Measurements from ENCODE around the gene LGR5. TPM values are rescaled to one million over a fixed set of nuclear protein-coding genes. Genes with fewer than 3 reads are reported as not detected.

Gene LGR5
- total RNA-seq, 8 experiments from 2014 or later: 0.24 to 3.1 (median 0.31) TPM; not detected in 2

DNA sequence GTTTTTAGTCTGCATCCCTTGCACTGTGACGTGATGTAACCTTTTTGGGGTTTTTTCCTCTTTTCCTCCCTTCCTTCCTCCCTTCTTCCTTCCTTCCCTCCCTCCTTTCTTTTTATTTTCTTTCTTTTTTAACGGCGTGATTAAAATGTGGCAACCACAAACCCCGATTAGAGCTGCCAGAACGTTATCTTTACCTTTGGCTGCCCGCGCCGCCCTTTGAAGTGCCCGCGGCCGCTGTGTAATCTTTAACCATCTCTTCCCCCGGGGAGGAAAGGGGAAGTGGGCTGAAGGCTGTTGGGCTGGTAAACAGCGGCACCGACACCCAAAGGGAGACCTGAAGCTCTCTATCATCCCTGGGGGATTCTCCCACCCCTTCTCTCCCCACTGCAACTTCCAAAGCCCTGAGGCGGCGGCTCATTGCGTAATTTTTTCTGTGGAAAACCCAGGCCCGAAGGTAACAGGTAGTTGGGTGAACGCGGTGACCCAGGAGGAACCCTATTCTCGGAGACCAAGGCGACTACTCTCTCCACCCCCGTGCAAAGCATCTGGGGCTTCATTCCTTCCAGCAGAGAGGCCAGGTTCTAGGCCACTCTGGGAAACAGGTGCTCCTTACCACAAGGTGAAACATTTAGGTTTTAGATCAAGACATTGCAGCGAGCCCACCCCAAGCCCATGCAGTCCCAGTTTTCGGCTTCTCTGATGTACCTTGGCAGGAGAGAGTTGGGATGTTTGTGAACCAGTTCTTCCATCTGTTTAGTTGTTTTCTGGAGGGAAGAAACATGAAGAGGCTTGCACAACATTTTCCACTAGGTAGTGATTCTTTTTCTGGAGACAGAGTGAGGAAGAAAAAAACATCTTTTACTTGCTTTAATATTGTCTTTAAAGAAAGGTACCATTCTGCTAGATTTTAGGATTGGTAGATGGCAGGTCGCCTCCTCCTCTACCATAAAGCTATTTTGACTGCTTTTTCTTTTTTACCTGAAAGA lies 1.5 kb downstream of the LGR5 start:
- peaks cover 0 to 8% of the 10 kb centered on the region in 2 donors for H3K4me1 ChIP-seq (replicated peaks in 1 of 2)
- in situ Hi-C loops (cut with MboI; ENCODE audit: low pct_unique_long_range_greater_than_20kb in 2 of 9, low sequenced_read_pairs in 9 of 9, unreplicated experiment in 9 of 9): loop anchor here in 1 of 9 experiments (25.0 kb wide), 1 partner anchor 296 kb away; no protein-coding TSS in a partner anchor
- no peak overlapping the region for H3K27ac ChIP-seq
- ATAC-seq (replicated peaks in 6 of 8): no peak
- 0 to 83% (median 11%) methylated on average over 1 to 19 of the region's 26 CpGs for WGBS, 10 experiments
- H3K4me3 ChIP-seq: peak overlapping the region; percentile 42 to 55 (median 48)

DNA sequence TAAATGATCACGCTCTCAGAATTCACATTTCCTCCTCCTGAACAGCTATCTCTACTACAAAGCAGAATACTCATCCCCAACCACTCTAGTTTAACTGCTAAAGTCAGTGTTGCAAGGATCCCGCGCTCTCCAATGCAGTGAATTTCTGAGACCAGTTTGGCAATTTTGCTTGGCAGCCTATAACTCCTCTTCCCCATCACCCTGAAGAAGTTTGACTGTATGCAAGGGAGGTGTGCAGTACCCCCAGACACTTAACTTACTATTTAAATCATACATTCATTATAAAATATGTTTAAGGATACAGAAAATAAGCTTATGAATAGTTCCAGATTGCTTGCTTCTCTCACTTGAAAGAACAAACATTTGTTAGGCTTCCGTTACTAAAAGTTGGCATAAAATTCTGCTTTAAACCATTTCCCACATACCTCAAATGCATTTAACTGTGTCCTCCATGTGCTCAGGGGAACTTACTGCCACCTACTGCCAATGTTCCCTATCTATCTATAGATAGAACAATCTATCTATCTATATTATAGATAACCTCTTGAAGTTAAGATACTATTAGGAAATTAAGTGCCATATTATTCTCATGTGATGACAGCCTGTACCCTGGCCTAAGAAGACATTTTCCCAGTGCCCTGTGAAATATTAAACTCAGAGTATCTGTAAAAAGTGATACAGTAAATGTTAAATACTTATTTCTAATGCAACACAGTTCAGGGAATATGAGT lies 2.4 kb downstream of the LGR5 start:
- ATAC-seq (replicated peaks in 6 of 8): no peak
- no peak overlapping the region for H3K4me3 ChIP-seq
- in situ Hi-C loops (cut with MboI; ENCODE audit: low pct_unique_long_range_greater_than_20kb in 2 of 9, low sequenced_read_pairs in 9 of 9, unreplicated experiment in 9 of 9): loop anchor here in 1 of 9 experiments (25.0 kb wide), 1 partner anchor 295 kb away; no protein-coding TSS in a partner anchor
- H3K4me1 ChIP-seq (replicated peaks in 1 of 2): peaks cover 0 to 8% of the 10 kb centered on the region in 2 donors
- 6 to 100% (median 83%) methylated on average over 1 to 4 of the region's 4 CpGs; no CpG with 5 or more reads in 1 of the 10 experiments for WGBS, 10 experiments
- no peak overlapping the region for H3K27ac ChIP-seq

DNA sequence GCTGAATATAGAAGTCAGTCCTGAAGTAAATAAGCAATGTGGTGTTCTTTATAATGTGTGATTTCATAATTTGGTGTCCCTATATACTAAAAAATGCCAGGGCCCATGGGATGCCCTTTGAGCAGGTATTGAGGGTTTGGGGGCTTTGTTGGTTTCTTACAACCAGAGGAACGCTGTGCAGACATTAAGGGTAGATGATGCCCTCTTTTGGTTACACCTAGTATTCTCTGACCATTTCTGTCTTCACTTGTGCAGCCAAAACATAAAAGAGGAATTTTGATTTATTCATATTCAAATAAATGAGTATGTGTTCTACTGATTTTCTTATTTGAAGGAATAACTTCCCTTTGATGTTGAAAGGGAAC lies 3.0 kb downstream of the LGR5 start:
- H3K27ac ChIP-seq: no peak overlapping the region
- H3K4me1 ChIP-seq (replicated peaks in 1 of 2): peaks cover 0 to 8% of the 10 kb centered on the region in 2 donors
- H3K4me3 ChIP-seq: no peak overlapping the region
- 40 to 83% (median 63%) methylated on average over 1 of the region's 1 CpG; no CpG with 5 or more reads in 5 of the 10 experiments for WGBS, 10 experiments
- in situ Hi-C loops (cut with MboI; ENCODE audit: low pct_unique_long_range_greater_than_20kb in 2 of 9, low sequenced_read_pairs in 9 of 9, unreplicated experiment in 9 of 9): loop anchor here in 1 of 9 experiments (25.0 kb wide), 1 partner anchor 295 kb away; no protein-coding TSS in a partner anchor
- ATAC-seq (replicated peaks in 6 of 8): no peak

DNA sequence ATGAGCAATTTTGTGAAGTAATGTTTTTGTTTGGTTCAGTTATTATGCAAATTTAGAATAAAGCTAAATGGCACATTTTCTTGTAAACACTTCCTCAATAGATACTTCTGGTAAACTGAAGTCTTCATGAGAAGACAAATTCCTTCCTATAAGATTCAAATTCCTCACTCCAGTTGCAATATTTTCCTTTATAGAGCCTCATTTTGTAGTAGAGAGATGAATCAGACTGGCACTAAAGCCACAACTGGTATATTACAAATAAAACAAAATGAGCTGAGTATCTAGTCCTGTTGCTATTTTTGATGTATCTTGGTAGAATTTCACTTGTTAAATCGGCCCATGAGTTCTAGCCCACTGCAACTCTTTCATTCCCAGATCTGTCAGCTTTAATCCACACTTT lies 5.5 kb downstream of the LGR5 start:
- ATAC-seq (replicated peaks in 6 of 8): no peak
- in situ Hi-C loops (cut with MboI; ENCODE audit: low pct_unique_long_range_greater_than_20kb in 2 of 9, low sequenced_read_pairs in 9 of 9, unreplicated experiment in 9 of 9): loop anchor here in 1 of 9 experiments (25.0 kb wide), 1 partner anchor 292 kb away; no protein-coding TSS in a partner anchor
- WGBS, 10 experiments: 10 to 100% (median 47%) methylated on average over 1 of the region's 1 CpG; no CpG with 5 or more reads in 4 of the 10 experiments

DNA sequence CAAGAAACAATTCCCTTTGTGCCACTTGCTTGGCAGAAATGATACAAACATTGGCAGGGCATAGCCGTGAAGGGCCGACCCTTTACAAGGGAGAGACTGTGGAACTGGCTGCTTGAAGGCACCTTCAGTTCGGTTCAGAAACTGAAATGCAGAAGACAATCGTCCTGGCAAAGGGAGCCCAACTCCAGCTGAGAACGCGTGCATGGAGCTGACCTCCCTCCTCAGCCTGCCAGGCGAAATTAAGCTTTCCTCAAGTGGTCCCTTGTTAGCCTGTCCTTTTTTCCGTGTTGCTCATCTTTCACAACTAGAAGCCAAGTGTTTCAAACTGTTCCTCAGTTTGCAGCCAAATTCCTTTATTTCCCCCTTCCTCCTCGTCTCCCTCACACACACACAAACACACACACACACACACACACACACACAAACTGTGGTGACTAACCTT lies 8.1 kb downstream of the LGR5 start:
- Histone ChIP-seq H3K4me1 (replicated peaks in 1 of 2) (no peaks in the 10 kb centered on the region), H3K4me3 (no peak overlapping the region), H3K27ac (no peak overlapping the region)
- no peak for ATAC-seq (replicated peaks in 6 of 8)
- in situ Hi-C loops (cut with MboI; ENCODE audit: low pct_unique_long_range_greater_than_20kb in 2 of 9, low sequenced_read_pairs in 9 of 9, unreplicated experiment in 9 of 9): loop anchor here in 1 of 9 experiments (25.0 kb wide), 1 partner anchor 290 kb away; no protein-coding TSS in a partner anchor
- WGBS, 10 experiments: 0 to 89% (median 71%) methylated on average over 1 to 9 of the region's 9 CpGs; no CpG with 5 or more reads in 3 of the 10 experiments

More for the DNA sequence above, 5.5 kb downstream of the LGR5 start:
- H3K4me1 ChIP-seq (replicated peaks in 1 of 2): peaks cover 0 to 5% of the 10 kb centered on the region in 2 donors
- H3K27ac ChIP-seq: no peak overlapping the region
- no peak overlapping the region for H3K4me3 ChIP-seq

DNA sequence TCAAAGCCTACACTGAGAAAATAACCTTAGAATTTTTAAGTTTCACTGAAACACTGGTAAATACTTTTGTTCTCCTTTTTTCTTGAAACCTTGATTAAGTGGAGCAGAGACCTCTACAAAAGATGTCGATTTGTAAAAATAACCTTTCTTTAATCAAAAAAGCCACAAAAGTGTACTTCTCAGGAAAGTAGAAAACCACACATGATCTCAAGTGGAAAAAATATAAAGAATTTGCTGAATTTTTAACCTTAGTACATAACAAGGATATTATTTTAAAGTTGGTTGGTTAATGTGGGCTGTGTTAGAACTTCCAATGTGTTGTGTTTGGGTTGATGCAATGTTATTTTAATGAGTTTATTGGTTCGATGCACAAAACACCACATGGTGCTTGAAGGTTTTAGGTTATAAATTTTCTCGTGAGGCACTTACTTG lies 8.6 kb downstream of the LGR5 start:
- no peak overlapping the region for H3K27ac ChIP-seq
- in situ Hi-C loops (cut with MboI; ENCODE audit: low pct_unique_long_range_greater_than_20kb in 2 of 9, low sequenced_read_pairs in 9 of 9, unreplicated experiment in 9 of 9): loop anchor here in 1 of 9 experiments (25.0 kb wide), 1 partner anchor 289 kb away; no protein-coding TSS in a partner anchor
- WGBS, 10 experiments: 0 to 100% (median 94%) methylated on average over 1 to 3 of the region's 3 CpGs
- no peak overlapping the region for H3K4me3 ChIP-seq
- H3K4me1 ChIP-seq (replicated peaks in 1 of 2): no peaks in the 10 kb centered on the region
- no peak for ATAC-seq (replicated peaks in 6 of 8)

DNA sequence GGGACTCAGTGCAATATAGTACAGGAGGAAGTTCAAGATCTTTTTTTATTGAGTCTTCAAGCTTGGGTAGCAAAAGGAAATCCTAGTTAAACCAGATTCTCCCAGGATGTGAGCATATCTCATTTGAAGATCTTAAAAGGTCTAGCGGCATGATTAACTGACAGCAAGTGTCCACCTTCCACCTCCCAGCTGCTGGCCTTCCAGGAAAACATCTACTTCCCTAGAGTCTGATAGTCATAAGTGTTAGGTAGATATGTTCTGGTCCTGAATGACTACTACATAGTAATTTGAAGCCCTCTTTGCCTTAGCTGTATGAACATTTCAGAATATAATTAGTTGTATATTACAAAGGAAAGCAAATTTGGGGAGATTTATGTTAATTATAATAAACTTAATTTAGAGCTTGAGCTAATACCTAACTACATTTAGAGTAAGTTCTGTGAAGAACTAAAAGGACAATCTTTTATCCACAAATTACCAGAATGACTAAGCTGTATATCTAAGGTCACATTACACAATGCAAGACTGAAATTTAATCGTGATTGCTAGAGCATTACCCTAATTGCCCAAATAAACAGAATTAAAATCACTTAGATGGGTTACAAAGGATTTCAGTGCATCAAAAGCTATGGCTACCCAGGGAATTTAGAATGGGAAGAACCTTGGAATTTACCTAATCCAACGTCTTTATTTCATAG lies 9.9 kb downstream of the LGR5 start:
- no peak overlapping the region for H3K27ac ChIP-seq
- ATAC-seq (replicated peaks in 6 of 8): no peak
- in situ Hi-C loops (cut with MboI; ENCODE audit: low pct_unique_long_range_greater_than_20kb in 2 of 9, low sequenced_read_pairs in 9 of 9, unreplicated experiment in 9 of 9): loop anchor here in 1 of 9 experiments (25.0 kb wide), 1 partner anchor 288 kb away; no protein-coding TSS in a partner anchor
- no peak overlapping the region for H3K4me3 ChIP-seq
- 43 to 97% (median 70%) methylated on average over 1 to 3 of the region's 3 CpGs; no CpG with 5 or more reads in 2 of the 10 experiments for WGBS, 10 experiments
- no peaks in the 10 kb centered on the region for H3K4me1 ChIP-seq (replicated peaks in 1 of 2)

DNA sequence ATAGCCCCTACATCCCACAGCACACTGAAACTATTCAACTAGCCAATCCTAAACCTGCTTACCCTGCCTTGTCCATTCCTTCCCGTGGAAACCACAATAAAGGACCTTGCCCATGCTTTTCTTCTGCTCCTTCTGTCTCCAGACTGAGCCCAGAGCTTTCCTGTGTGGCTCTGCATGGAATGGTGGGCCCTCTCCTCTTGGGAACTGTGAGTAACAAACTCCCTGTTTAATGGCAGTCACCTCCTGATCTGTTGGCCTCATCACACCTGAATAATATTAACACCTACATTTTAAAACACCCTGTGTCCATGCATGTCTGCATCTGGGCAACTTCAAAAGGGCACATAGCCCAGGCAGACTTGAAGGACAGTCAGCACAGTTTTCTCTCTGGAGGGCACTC lies 12.4 kb downstream of the LGR5 start:
- Histone ChIP-seq H3K27ac (no peak overlapping the region), H3K4me3 (no peak overlapping the region), H3K4me1 (replicated peaks in 1 of 2) (peaks cover 14% of the 10 kb centered on the region in 2 donors)
- ATAC-seq (replicated peaks in 6 of 8): no peak
- 0 to 86% (median 57%) methylated on average over 1 of the region's 1 CpG; no CpG with 5 or more reads in 3 of the 10 experiments for WGBS, 10 experiments
- in situ Hi-C loops (cut with MboI; ENCODE audit: low pct_unique_long_range_greater_than_20kb in 2 of 9, low sequenced_read_pairs in 9 of 9, unreplicated experiment in 9 of 9): no loop called here

DNA sequence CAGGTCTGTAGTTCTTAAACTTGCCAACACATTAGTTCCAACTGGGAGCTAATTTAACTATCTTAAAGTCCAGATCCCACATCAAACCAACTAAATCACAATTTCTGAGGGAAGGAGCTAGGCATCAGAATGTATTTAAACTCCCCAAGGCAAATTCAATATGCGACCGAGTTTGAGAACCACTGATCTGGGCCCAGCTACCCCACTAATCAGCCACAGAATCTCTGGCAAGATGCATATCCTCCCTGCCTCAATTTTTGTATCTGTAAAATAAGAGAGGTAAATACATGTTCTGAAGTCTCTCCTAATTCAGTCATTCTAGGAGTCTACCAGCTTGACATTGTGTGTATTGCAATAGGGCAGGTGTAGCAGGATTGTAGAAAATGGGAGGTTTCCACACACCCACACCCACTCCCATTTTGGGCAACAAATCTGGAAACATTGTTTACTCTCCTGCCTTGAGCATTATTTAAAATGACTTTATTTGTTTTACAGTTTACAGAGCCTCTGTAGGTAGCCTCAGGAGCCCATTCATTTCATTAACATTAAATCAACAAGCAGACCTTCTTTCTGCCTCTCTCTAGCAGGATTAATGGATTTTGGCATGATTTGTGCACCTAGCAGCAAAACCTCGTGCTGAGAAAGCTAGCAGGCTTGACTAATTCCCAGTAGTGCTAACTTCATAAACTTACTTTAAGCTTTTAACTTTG lies 15.6 kb downstream of the LGR5 start:
- in situ Hi-C loops (cut with MboI; ENCODE audit: low pct_unique_long_range_greater_than_20kb in 2 of 9, low sequenced_read_pairs in 9 of 9, unreplicated experiment in 9 of 9): no loop called here
- Histone ChIP-seq H3K4me1 (replicated peaks in 1 of 2) (peaks cover 21 to 22% of the 10 kb centered on the region in 2 donors), H3K27ac (no peak overlapping the region), H3K4me3 (no peak overlapping the region)
- peak in 2 of 8 experiments; percentile 51 to 76 for ATAC-seq (replicated peaks in 6 of 8)
- WGBS, 10 experiments: 13 to 80% (median 61%) methylated on average over 1 to 3 of the region's 3 CpGs; no CpG with 5 or more reads in 2 of the 10 experiments

DNA sequence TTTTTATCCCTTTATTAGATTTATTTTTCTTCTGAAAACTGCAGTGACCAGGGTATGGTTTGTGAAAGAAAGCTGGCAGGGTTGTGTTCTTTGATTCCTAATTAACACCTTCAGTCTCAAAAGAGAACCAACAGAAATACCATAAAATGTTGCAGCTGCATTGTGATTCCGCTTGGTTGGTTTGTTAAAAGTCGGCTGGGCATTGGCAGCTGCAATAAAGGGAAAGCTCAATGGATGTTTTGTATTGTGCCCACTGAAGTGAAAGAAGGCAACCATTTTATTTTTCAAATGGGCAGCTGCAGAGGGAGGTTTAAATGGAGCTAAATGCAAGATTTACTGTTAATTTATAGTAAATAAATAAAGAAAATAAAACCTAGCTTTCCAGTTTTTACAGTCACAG lies 16.7 kb downstream of the LGR5 start:
- WGBS, 10 experiments: 0 to 88% (median 10%) methylated on average over 1 to 2 of the region's 2 CpGs; no CpG with 5 or more reads in 2 of the 10 experiments
- ATAC-seq (replicated peaks in 6 of 8): peak in 5 of 8 experiments; percentile 65 to 74 (median 71)
- in situ Hi-C loops (cut with MboI; ENCODE audit: low pct_unique_long_range_greater_than_20kb in 2 of 9, low sequenced_read_pairs in 9 of 9, unreplicated experiment in 9 of 9): no loop called here
- H3K27ac ChIP-seq: peak overlapping the region in 1 of 2 donors; percentile 24
- peaks cover 21 to 22% of the 10 kb centered on the region in 2 donors for H3K4me1 ChIP-seq (replicated peaks in 1 of 2)
- H3K4me3 ChIP-seq: no peak overlapping the region

DNA sequence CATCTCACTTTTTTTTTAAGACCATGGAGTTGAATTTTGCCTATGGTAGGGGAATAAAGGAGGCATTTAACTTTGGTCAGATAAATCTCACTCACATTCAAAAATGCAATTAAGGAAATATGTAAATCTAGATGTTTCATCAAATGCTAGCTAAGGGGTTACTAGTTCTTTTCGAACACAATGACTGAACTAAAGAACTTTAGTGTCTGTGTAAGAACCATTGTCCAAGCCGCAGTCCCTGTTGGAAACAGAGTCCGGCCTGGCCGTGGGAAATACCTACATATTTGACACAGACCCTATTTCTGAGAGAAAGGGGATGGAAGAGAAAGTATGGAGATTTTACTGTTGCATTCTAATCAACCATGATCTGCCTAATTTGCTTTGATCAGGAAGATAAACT lies 17.4 kb downstream of the LGR5 start:
- no peak overlapping the region for H3K4me3 ChIP-seq
- peak in 1 of 8 experiments; percentile 31 for ATAC-seq (replicated peaks in 6 of 8)
- 0 to 89% (median 28%) methylated on average over 1 to 4 of the region's 4 CpGs; no CpG with 5 or more reads in 1 of the 10 experiments for WGBS, 10 experiments
- peak overlapping the region in 1 of 2 donors; percentile 15 for H3K27ac ChIP-seq
- in situ Hi-C loops (cut with MboI; ENCODE audit: low pct_unique_long_range_greater_than_20kb in 2 of 9, low sequenced_read_pairs in 9 of 9, unreplicated experiment in 9 of 9): no loop called here
- peaks cover 21 to 22% of the 10 kb centered on the region in 2 donors for H3K4me1 ChIP-seq (replicated peaks in 1 of 2)
